Activated CD8-positive, alpha-beta memory T cell treated with anti-CD3 and anti-CD28 coated beads, Interleukin-2, amount 10 ng/mL, durations not matched to agents 7 days and 5 days (primary cell): ENCODE results near the gene ANO8. TPM values are rescaled to one million over a fixed set of nuclear protein-coding genes. Genes with fewer than 3 reads are reported as not detected.

Source experiments
- ATAC-seq: fragments of 150-1000 bp; cut with Tn5 transposase; one replicate; pipeline ENCODE4 v1.10.0; 2021; ENCODE audit warnings: moderate library complexity
- CTCF ChIA-PET: fragments of 350-600 bp; sonication (Branson Sonifier 250); formaldehyde crosslinking; loops from one replicate; lab custom pipeline; 2021; ENCODE audit warnings: antibody characterized with exemption; lab: Charles Lee
- DNase-seq: peaks from one replicate; pipeline ENCODE4 v3.0.0-alpha.2; 2020
- H3K27ac Mint-ChIP-seq: one replicate; pipeline ENCODE4 v1.8.0; 2021; ENCODE audit warnings: mild to moderate bottlenecking, mixed read lengths
- H3K27me3 Mint-ChIP-seq: one replicate; pipeline ENCODE4 v1.8.0; 2021; ENCODE audit warnings: mixed read lengths
- H3K36me3 Mint-ChIP-seq: one replicate; pipeline ENCODE4 v1.8.0; 2021; ENCODE audit warnings: mild to moderate bottlenecking, mixed read lengths
- H3K4me1 Mint-ChIP-seq: one replicate; pipeline ENCODE4 v1.8.0; 2021; ENCODE audit warnings: mixed read lengths
- H3K4me3 Mint-ChIP-seq: one replicate; pipeline ENCODE4 v1.8.0; 2021; ENCODE audit warnings: mild to moderate bottlenecking, moderate library complexity, mixed read lengths
- H3K9me3 Mint-ChIP-seq: one replicate; pipeline ENCODE4 v1.8.0; 2022; ENCODE audit warnings: low read depth, mixed read lengths
- total RNA-seq, 2 experiments: library from RNA; stranded (reverse); gene quantifications; one replicate each; pipeline ENCODE4 v1.2.3, GENCODE V29; 2021

Gene ANO8
- total RNA-seq, 2 experiments from 2014 or later = 11.0 to 18.7 TPM

- no peaks in the 10 kb centered on the region for H3K27me3 Mint-ChIP-seq
- no peaks in the 10 kb centered on the region for H3K9me3 Mint-ChIP-seq
- CTCF ChIA-PET = no interaction called here
- no peak overlapping the region for H3K4me3 Mint-ChIP-seq
- H3K36me3 Mint-ChIP-seq = peaks cover 2% of the 10 kb centered on the region
- H3K4me1 Mint-ChIP-seq = peaks cover 23% of the 10 kb centered on the region
- ATAC-seq = no peak
- no peak for DNase-seq
- H3K27ac Mint-ChIP-seq = no peak overlapping the region
Measured at GRCh38 chr19:17340302-17340870, 5.7 kb upstream of the ANO8 start.

GRCh38 chr19:17339088-17339741 is 4.6 kb upstream of the ANO8 start:
- H3K27ac Mint-ChIP-seq = no peak overlapping the region
- ATAC-seq (no peak), DNase-seq (peak; percentile 72)
- H3K9me3 Mint-ChIP-seq = no peaks in the 10 kb centered on the region
- CTCF ChIA-PET = interaction anchor here (1.1 to 1.5 kb wide), 4 partner anchors 9 to 52 kb away, joined by 3 to 5 read pairs (median 4); partner anchors contain the start of gene MRPL34
- H3K36me3 Mint-ChIP-seq = peaks cover 2% of the 10 kb centered on the region
- H3K4me1 Mint-ChIP-seq = peaks cover 30% of the 10 kb centered on the region
- no peaks in the 10 kb centered on the region for H3K27me3 Mint-ChIP-seq
- peak overlapping the region; percentile 44 for H3K4me3 Mint-ChIP-seq

- Mint-ChIP-seq H3K27me3 (no peaks in the 10 kb centered on the region), H3K36me3 (peaks cover 4% of the 10 kb centered on the region), H3K4me3 (peak overlapping the region; percentile 90), H3K4me1 (peaks cover 35% of the 10 kb centered on the region), H3K9me3 (no peaks in the 10 kb centered on the region), H3K27ac (peak overlapping the region; percentile 92)
- DNase-seq (no peak), ATAC-seq (no peak)
- CTCF ChIA-PET = interaction anchor here (1.1 to 1.5 kb wide), 4 partner anchors 9 to 53 kb away, joined by 3 to 5 read pairs (median 4); partner anchors contain the start of gene MRPL34
Measured at GRCh38 chr19:17338433-17339078, 3.9 kb upstream of the ANO8 start.

GRCh38 chr19:17337675-17338432 is 3.2 kb upstream of the ANO8 start:
- Mint-ChIP-seq H3K27me3 (no peaks in the 10 kb centered on the region), H3K9me3 (no peaks in the 10 kb centered on the region), H3K27ac (peak overlapping the region; percentile 92), H3K36me3 (peaks cover 6% of the 10 kb centered on the region), H3K4me3 (peak overlapping the region; percentile 90), H3K4me1 (peaks cover 40% of the 10 kb centered on the region)
- ATAC-seq (no peak), DNase-seq (peak; percentile 57)
- CTCF ChIA-PET = interaction anchor here (1.1 to 2.8 kb wide), 5 partner anchors 10 to 53 kb away, joined by 3 to 7 read pairs (median 4); partner anchors contain the start of genes DDA1 and MRPL34

GRCh38 chr19:17336872-17337674 is 2.4 kb upstream of the ANO8 start, which contains the start of gene GTPBP3:
Gene GTPBP3 (plus strand): TSS chr19:17337553. CDS start chr19:17337612, 59 bp downstream.
- H3K9me3 Mint-ChIP-seq = no peaks in the 10 kb centered on the region
- peak within 1 kb of the TSS; percentile 90 for H3K4me3 Mint-ChIP-seq
- peak; percentile 99 for DNase-seq
- peaks cover 8% of the 10 kb centered on the region for H3K36me3 Mint-ChIP-seq
- H3K4me1 Mint-ChIP-seq = peaks cover 42% of the 10 kb centered on the region
- CTCF ChIA-PET = interaction anchor here (0.8 to 2.8 kb wide), 7 partner anchors 8 to 70 kb away, joined by 3 to 16 read pairs (median 6); partner anchors contain the start of genes BABAM1, DDA1 and MRPL34
- ATAC-seq = peak; percentile 89
- peak within 1 kb of the TSS; percentile 92 for H3K27ac Mint-ChIP-seq
- no peaks in the 10 kb centered on the region for H3K27me3 Mint-ChIP-seq

- Mint-ChIP-seq H3K36me3 (peaks cover 8% of the 10 kb centered on the region), H3K27me3 (peaks cover 4% of the 10 kb centered on the region), H3K4me1 (peaks cover 42% of the 10 kb centered on the region), H3K9me3 (no peaks in the 10 kb centered on the region), H3K27ac (no peak overlapping the region), H3K4me3 (no peak overlapping the region)
- no peak for ATAC-seq
- CTCF ChIA-PET = interaction anchor here (0.8 to 2.8 kb wide), 14 partner anchors 9 to 160 kb away, joined by 3 to 16 read pairs (median 4); partner anchors contain the start of genes ABHD8, BABAM1, BST2 and DDA1
- DNase-seq = no peak
Measured at GRCh38 chr19:17335575-17335974, 920 bp upstream of the ANO8 start.

GRCh38 chr19:17333611-17334413 is 843 bp downstream of the ANO8 start:
- Mint-ChIP-seq H3K36me3 (peaks cover 8% of the 10 kb centered on the region), H3K27me3 (peaks cover 16% of the 10 kb centered on the region), H3K4me1 (peaks cover 41% of the 10 kb centered on the region), H3K4me3 (peak overlapping the region; percentile 86), H3K9me3 (no peaks in the 10 kb centered on the region), H3K27ac (peak overlapping the region; percentile 89)
- DNase-seq = peak; percentile 93
- peak; percentile 35 for ATAC-seq
- CTCF ChIA-PET = interaction anchor here (0.7 to 3.6 kb wide), 15 partner anchors 12 to 162 kb away, joined by 3 to 44 read pairs (median 4); partner anchors contain the start of genes DDA1, MRPL34 and MVB12A

- no peaks in the 10 kb centered on the region for H3K9me3 Mint-ChIP-seq
- H3K27ac Mint-ChIP-seq = peak overlapping the region; percentile 21
- CTCF ChIA-PET = interaction anchor here (0.7 to 3.6 kb wide), 12 partner anchors 12 to 163 kb away, joined by 3 to 44 read pairs (median 4); partner anchors contain the start of genes DDA1, MRPL34 and MVB12A
- peaks cover 16% of the 10 kb centered on the region for H3K27me3 Mint-ChIP-seq
- no peak for ATAC-seq
- H3K36me3 Mint-ChIP-seq = peaks cover 8% of the 10 kb centered on the region
- peaks cover 33% of the 10 kb centered on the region for H3K4me1 Mint-ChIP-seq
- peak; percentile 72 for DNase-seq
- peak overlapping the region; percentile 28 for H3K4me3 Mint-ChIP-seq
Measured at GRCh38 chr19:17332677-17333581, 1.7 kb downstream of the ANO8 start.

- no peak for ATAC-seq
Measured at GRCh38 chr19:17332360-17332676, 2.3 kb downstream of the ANO8 start.

GRCh38 chr19:17331045-17331558 is 3.6 kb downstream of the ANO8 start:
- Mint-ChIP-seq H3K27me3 (peaks cover 20% of the 10 kb centered on the region), H3K36me3 (peaks cover 8% of the 10 kb centered on the region), H3K27ac (no peak overlapping the region), H3K9me3 (no peaks in the 10 kb centered on the region), H3K4me3 (no peak overlapping the region), H3K4me1 (peaks cover 27% of the 10 kb centered on the region)
- DNase-seq (no peak), ATAC-seq (no peak)
- CTCF ChIA-PET = interaction anchor here (3.6 kb wide), 1 partner anchor 23 kb away, joined by 44 read pairs; the partner anchor contains the start of genes DDA1 and MRPL34

More at GRCh38 chr19:17332360-17332676, 2.3 kb downstream of the ANO8 start:
- Mint-ChIP-seq H3K27ac (no peak overlapping the region), H3K4me3 (no peak overlapping the region), H3K9me3 (no peaks in the 10 kb centered on the region), H3K4me1 (peaks cover 31% of the 10 kb centered on the region), H3K36me3 (peaks cover 8% of the 10 kb centered on the region), H3K27me3 (peaks cover 20% of the 10 kb centered on the region)
- no peak for DNase-seq
- CTCF ChIA-PET = interaction anchor here (0.8 to 3.6 kb wide), 2 partner anchors 25 to 31 kb away, joined by 4 to 44 read pairs; partner anchors contain the start of genes DDA1 and MRPL34
